Peyer's patch (tissue), 4 donors: Measurements from ENCODE around the gene HSPA2.

Experiments used
- CTCF ChIP-seq, 6 experiments: fragments of 450-650 bp in 4 of 6; fragments of 200-600 bp in 2 of 6; sonication (generic) in 1 of 6; IDR thresholded peaks; one replicate each; pipeline ENCODE4 v1.5.1; 2017 to 2019; ENCODE audit warnings: antibody characterized with exemption in 6 of 6, mild to moderate bottlenecking in 3 of 6, moderate library complexity in 1 of 6
- POLR2A ChIP-seq, 2 donors: fragments of 450-650 bp; IDR thresholded peaks; one replicate each; pipeline ENCODE4 v1.5.1; 2017; ENCODE audit warnings: antibody characterized with exemption in 2 of 2, mild to moderate bottlenecking in 2 of 2, moderate library complexity in 2 of 2

- no peak for TF ChIP-seq CTCF (IDR thresholded peaks at IDR 0.05)
- no peak for TF ChIP-seq POLR2A (IDR thresholded peaks at IDR 0.05)
Measured at GRCh38 chr14:64584190-64584589, 43.6 kb downstream of the HSPA2 start.
